Immature natural killer cell (primary cell): ENCODE data around the gene SLAMF6. TPM values are rescaled to one million over a fixed set of nuclear protein-coding genes. Genes with fewer than 3 reads are reported as not detected.
"Not testable (repeated sequence)": the region's sequence is repeated elsewhere in the genome, so short reads cannot be mapped to it uniquely, and the experiment has no call there.

Experiments used
- DNase-seq, 3 donors: peaks; one replicate each; pipeline ENCODE4 v3.0.0; 2022; ENCODE audit warnings: mixed read lengths in 1 of 3
- H3K27ac Mint-ChIP-seq, 6 donors: one replicate each; pipeline ENCODE4 v1.8.0; 2020; ENCODE audit warnings: mixed read lengths in 6 of 6, mild to moderate bottlenecking in 5 of 6, inconsistent platforms in 4 of 6, moderate library complexity in 3 of 6
- H3K27me3 Mint-ChIP-seq, 3 donors: one replicate each; pipeline ENCODE4 v1.8.0; 2020 to 2021; ENCODE audit warnings: low read depth in 3 of 3, mild to moderate bottlenecking in 3 of 3, mixed read lengths in 3 of 3, moderate library complexity in 3 of 3, inconsistent platforms in 1 of 3
- H3K36me3 Mint-ChIP-seq, 3 donors: one replicate each; pipeline ENCODE4 v1.8.0; 2020; ENCODE audit warnings: mixed read lengths in 3 of 3, inconsistent platforms in 2 of 3, mild to moderate bottlenecking in 2 of 3
- H3K4me1 Mint-ChIP-seq, 2 donors: one replicate each; pipeline ENCODE4 v1.8.0; 2020; ENCODE audit warnings: inconsistent platforms in 2 of 2, mild to moderate bottlenecking in 2 of 2, mixed read lengths in 2 of 2, moderate library complexity in 1 of 2
- H3K4me3 Mint-ChIP-seq, 5 donors: one replicate each; pipeline ENCODE4 v1.8.0; 2020; ENCODE audit warnings: mild to moderate bottlenecking in 5 of 5, mixed read lengths in 5 of 5, inconsistent platforms in 3 of 5, moderate library complexity in 3 of 5
- H3K9me3 Mint-ChIP-seq, 6 donors: one replicate each; pipeline ENCODE4 v1.8.0; 2020; ENCODE audit warnings: mild to moderate bottlenecking in 6 of 6, mixed read lengths in 6 of 6, inconsistent platforms in 4 of 6, moderate library complexity in 3 of 6
- polyA plus RNA-seq, 3 donors: library from polyadenylated mRNA; unstranded; fragments of 300-500 nt; fragmentation: Illumina TruSeq; gene quantifications; one replicate each; pipeline ENCODE4 v1.2.3, GENCODE V29; 2021

The SLAMF6 gene
- 100 to 1,000 TPM; 105 to 210 (median 125) TPM for polyA plus RNA-seq

- Mint-ChIP-seq H3K36me3 (peaks cover 5 to 14% (median 8%) of the 10 kb centered on the region in 3 donors), H3K4me3 (peak within 1 kb of the TSS; percentile 95 to 98 (median 97)), H3K27me3 (peaks cover 0 to 5% (median 2%) of the 10 kb centered on the region in 3 donors), H3K4me1 (peaks cover 67% of the 10 kb centered on the region in 2 donors), H3K27ac (peak within 1 kb of the TSS; percentile 92 to 98 (median 96)), H3K9me3 (no peaks in the 10 kb centered on the region)
- DNase-seq, result peak; percentile 41 to 58 (median 42)
Measured at GRCh38 chr1:160522622-160523345, at the start of gene SLAMF6. Gene SLAMF6 (minus strand): TSS chr1:160523255. CDS start chr1:160523192, 63 bp downstream.

GRCh38 chr1:160570840-160571239, 47.8 kb upstream of the SLAMF6 start:
- peaks cover 0 to 12% (median 5%) of the 10 kb centered on the region in 3 donors for H3K36me3 Mint-ChIP-seq
- peaks cover 44 to 51% of the 10 kb centered on the region in 2 donors for H3K4me1 Mint-ChIP-seq
- no peak overlapping the region for H3K27ac Mint-ChIP-seq
- H3K9me3 Mint-ChIP-seq, result no peaks in the 10 kb centered on the region
- peaks cover 0 to 3% (median 2%) of the 10 kb centered on the region in 3 donors for H3K27me3 Mint-ChIP-seq
- no peak overlapping the region for H3K4me3 Mint-ChIP-seq
- DNase-seq, result no peak

- Mint-ChIP-seq H3K27ac (peak overlapping the region in 3 of 6 donors; percentile 8 to 27 (median 24)), H3K9me3 (no peaks in the 10 kb centered on the region), H3K36me3 (peaks cover 0 to 12% (median 5%) of the 10 kb centered on the region in 3 donors), H3K27me3 (peaks cover 0 to 3% (median 2%) of the 10 kb centered on the region in 3 donors), H3K4me1 (peaks cover 43 to 52% of the 10 kb centered on the region in 2 donors), H3K4me3 (no peak overlapping the region)
- no peak for DNase-seq
Measured at GRCh38 chr1:160569806-160570205, 46.8 kb upstream of the SLAMF6 start.

- Mint-ChIP-seq H3K4me3 (peak overlapping the region; percentile 28 to 77 (median 66)), H3K27me3 (peaks cover 0 to 3% (median 2%) of the 10 kb centered on the region in 3 donors), H3K4me1 (peaks cover 54 to 59% of the 10 kb centered on the region in 2 donors), H3K36me3 (peaks cover 0 to 6% (median 5%) of the 10 kb centered on the region in 3 donors), H3K9me3 (no peaks in the 10 kb centered on the region), H3K27ac (peak overlapping the region; percentile 88 to 98 (median 97))
- DNase-seq, result peak; percentile 42 to 67 (median 49)
Measured at GRCh38 chr1:160567858-160568682, 45.0 kb upstream of the SLAMF6 start.

- Mint-ChIP-seq H3K4me1 (peaks cover 54 to 59% of the 10 kb centered on the region in 2 donors), H3K9me3 (peaks cover 0 to 7% (median 2%) of the 10 kb centered on the region in 6 donors), H3K27me3 (peaks cover 0 to 5% (median 3%) of the 10 kb centered on the region in 3 donors), H3K27ac (peak overlapping the region; percentile 88 to 98 (median 97)), H3K36me3 (peaks cover 0 to 12% (median 5%) of the 10 kb centered on the region in 3 donors), H3K4me3 (peak overlapping the region; percentile 16 to 66 (median 50))
- no peak for DNase-seq
Measured at GRCh38 chr1:160567341-160567740, 44.3 kb upstream of the SLAMF6 start.

- Mint-ChIP-seq H3K27ac (peak overlapping the region in 3 of 6 donors; percentile 3 to 80 (median 63)), H3K9me3 (peaks cover 0 to 10% (median 5%) of the 10 kb centered on the region in 6 donors), H3K36me3 (peaks cover 0 to 16% (median 4%) of the 10 kb centered on the region in 3 donors), H3K27me3 (peaks cover 2 to 3% (median 3%) of the 10 kb centered on the region in 3 donors), H3K4me3 (no peak overlapping the region), H3K4me1 (peaks cover 67 to 72% of the 10 kb centered on the region in 2 donors)
- no peak for DNase-seq
Measured at GRCh38 chr1:160565564-160565963, 42.5 kb upstream of the SLAMF6 start.

- H3K36me3 Mint-ChIP-seq, result peaks cover 9 to 23% (median 19%) of the 10 kb centered on the region in 3 donors
- peaks cover 2 to 13% (median 7%) of the 10 kb centered on the region in 6 donors for H3K9me3 Mint-ChIP-seq
- peak overlapping the region in 2 of 6 donors; percentile 24 to 54 for H3K27ac Mint-ChIP-seq
- not testable (repeated sequence) for H3K4me3 Mint-ChIP-seq, DNase-seq, H3K27me3 Mint-ChIP-seq
- peaks cover 81% of the 10 kb centered on the region in 2 donors for H3K4me1 Mint-ChIP-seq
Measured at GRCh38 chr1:160563230-160563629, 40.2 kb upstream of the SLAMF6 start.

- peaks cover 9 to 23% (median 19%) of the 10 kb centered on the region in 3 donors for H3K36me3 Mint-ChIP-seq
- H3K4me1 Mint-ChIP-seq, result peaks cover 78 to 79% of the 10 kb centered on the region in 2 donors
- H3K27me3 Mint-ChIP-seq, DNase-seq, H3K4me3 Mint-ChIP-seq: not testable (repeated sequence)
- H3K27ac Mint-ChIP-seq, result peak overlapping the region in 2 of 6 donors; percentile 17 to 24
- H3K9me3 Mint-ChIP-seq, result peaks cover 2 to 13% (median 7%) of the 10 kb centered on the region in 6 donors
Measured at GRCh38 chr1:160562745-160563144, 39.7 kb upstream of the SLAMF6 start.

GRCh38 chr1:160560806-160561205, 37.8 kb upstream of the SLAMF6 start:
- Mint-ChIP-seq H3K27me3 (peaks cover 0 to 5% (median 3%) of the 10 kb centered on the region in 3 donors), H3K36me3 (peaks cover 9 to 23% (median 19%) of the 10 kb centered on the region in 3 donors), H3K4me1 (peaks cover 60% of the 10 kb centered on the region in 2 donors), H3K4me3 (peak overlapping the region in 3 of 5 donors; percentile 48 to 76 (median 49)), H3K27ac (peak overlapping the region; percentile 64 to 90 (median 74)), H3K9me3 (peaks cover 2 to 13% (median 7%) of the 10 kb centered on the region in 6 donors)
- DNase-seq, result no peak

GRCh38 chr1:160560045-160560705, 37.1 kb upstream of the SLAMF6 start:
- DNase-seq, result no peak
- Mint-ChIP-seq H3K4me3 (peak overlapping the region; percentile 5 to 76 (median 48)), H3K4me1 (peaks cover 54% of the 10 kb centered on the region in 2 donors), H3K9me3 (peaks cover 2 to 13% (median 7%) of the 10 kb centered on the region in 6 donors), H3K36me3 (peaks cover 9 to 23% (median 19%) of the 10 kb centered on the region in 3 donors), H3K27me3 (peaks cover 0 to 5% (median 3%) of the 10 kb centered on the region in 3 donors), H3K27ac (peak overlapping the region; percentile 58 to 90 (median 73))

GRCh38 chr1:160559437-160559836, 36.4 kb upstream of the SLAMF6 start:
- H3K27me3 Mint-ChIP-seq, DNase-seq: not testable (repeated sequence)
- H3K4me3 Mint-ChIP-seq, result peak overlapping the region; percentile 11 to 79 (median 62)
- peaks cover 9 to 23% (median 19%) of the 10 kb centered on the region in 3 donors for H3K36me3 Mint-ChIP-seq
- H3K4me1 Mint-ChIP-seq, result peaks cover 46 to 47% of the 10 kb centered on the region in 2 donors
- H3K9me3 Mint-ChIP-seq, result peaks cover 2 to 13% (median 7%) of the 10 kb centered on the region in 6 donors
- H3K27ac Mint-ChIP-seq, result peak overlapping the region; percentile 64 to 90 (median 80)

GRCh38 chr1:160558660-160559380, 35.8 kb upstream of the SLAMF6 start:
- Mint-ChIP-seq H3K27ac (peak overlapping the region; percentile 64 to 90 (median 80)), H3K9me3 (peaks cover 2 to 13% (median 7%) of the 10 kb centered on the region in 6 donors), H3K4me3 (peak overlapping the region; percentile 62 to 79 (median 65)), H3K36me3 (peaks cover 9 to 23% (median 19%) of the 10 kb centered on the region in 3 donors), H3K4me1 (peaks cover 40 to 42% of the 10 kb centered on the region in 2 donors), H3K27me3 (peaks cover 0 to 5% (median 3%) of the 10 kb centered on the region in 3 donors)
- DNase-seq, result no peak
